GM21367 (cell line): ENCODE results near the gene NR1D2.
"Not testable (repeated sequence)": the region's sequence is repeated elsewhere in the genome, so short reads cannot be mapped to it uniquely, and the experiment has no call there.

ENCODE experiments used
- ATAC-seq: cut with Tn5 transposase; IDR thresholded peaks from one replicate; pipeline ENCODE4 v1.9.1; 2021; ENCODE audit not compliant: unreplicated experiment

Gene NR1D2

GRCh38 chr3:23944861-23945662, at the start of gene NR1D2:
NR1D2 (plus strand) TSS chr3:23945286; CDS start chr3:23945579, 293 bp downstream.
- ATAC-seq = peak; percentile 52

GRCh38 chr3:23900744-23901143, 44.3 kb upstream of the NR1D2 start:
- ATAC-seq = no peak

GRCh38 chr3:23904545-23904944, 40.5 kb upstream of the NR1D2 start:
- ATAC-seq = no peak

DNA sequence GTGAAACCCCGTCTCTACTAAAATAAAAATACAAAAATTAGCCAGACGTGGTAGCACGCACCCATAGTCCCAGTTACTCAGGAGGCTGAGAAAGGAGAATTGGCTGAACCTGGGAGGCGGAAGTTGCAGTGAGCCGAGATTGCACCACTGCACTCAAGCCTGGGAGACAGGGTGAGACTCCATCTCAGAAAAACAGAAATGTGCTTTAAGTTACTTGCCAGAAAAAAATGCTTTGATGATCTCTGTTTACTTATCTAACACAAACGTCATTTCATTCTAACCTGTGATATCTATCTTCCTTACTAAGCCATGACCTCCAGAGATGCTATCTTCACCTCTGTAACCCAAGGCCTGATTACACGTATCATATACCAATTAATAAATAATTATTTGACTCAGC, 35.7 kb upstream of the NR1D2 start:
- no peak for ATAC-seq

DNA sequence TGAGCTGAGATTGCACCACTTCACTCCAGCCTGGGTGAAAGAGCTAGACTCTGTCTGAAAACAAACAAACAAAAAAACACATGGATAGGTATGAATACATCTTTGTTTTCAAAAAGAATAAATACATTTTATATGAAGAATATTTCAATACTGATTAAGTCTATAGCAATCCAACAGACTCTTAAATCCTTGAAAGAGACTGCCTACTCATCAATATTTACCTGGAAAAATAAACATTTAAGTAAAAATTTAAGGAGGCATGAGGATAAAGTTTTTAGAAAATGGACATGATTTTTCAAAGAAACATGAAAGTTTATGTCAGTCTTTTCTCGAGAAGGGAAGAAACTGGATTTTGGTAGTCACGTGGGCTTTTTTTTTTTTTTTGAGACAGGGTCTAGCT, 33.7 kb upstream of the NR1D2 start:
- no peak for ATAC-seq

GRCh38 chr3:23912335-23912734, 32.8 kb upstream of the NR1D2 start:
- ATAC-seq = not testable (repeated sequence)

DNA sequence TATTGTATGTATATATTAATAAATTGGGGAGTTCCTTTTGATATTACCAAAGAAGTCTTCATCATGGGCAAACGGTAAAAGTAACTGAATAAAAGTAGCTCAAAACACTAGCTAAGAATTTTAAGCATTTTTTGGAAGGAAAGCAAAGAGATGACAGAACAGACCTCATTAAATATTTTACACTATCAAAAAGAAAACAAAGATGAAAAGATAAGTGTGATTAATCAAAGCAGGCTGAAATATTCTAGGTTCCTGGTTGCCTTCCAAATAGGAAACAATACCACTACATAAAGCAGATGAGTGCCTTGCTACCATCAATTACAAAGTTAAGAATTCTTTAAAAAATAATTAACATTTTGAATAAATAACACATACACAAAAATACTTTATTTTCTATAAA, 31.9 kb upstream of the NR1D2 start:
- no peak for ATAC-seq

DNA sequence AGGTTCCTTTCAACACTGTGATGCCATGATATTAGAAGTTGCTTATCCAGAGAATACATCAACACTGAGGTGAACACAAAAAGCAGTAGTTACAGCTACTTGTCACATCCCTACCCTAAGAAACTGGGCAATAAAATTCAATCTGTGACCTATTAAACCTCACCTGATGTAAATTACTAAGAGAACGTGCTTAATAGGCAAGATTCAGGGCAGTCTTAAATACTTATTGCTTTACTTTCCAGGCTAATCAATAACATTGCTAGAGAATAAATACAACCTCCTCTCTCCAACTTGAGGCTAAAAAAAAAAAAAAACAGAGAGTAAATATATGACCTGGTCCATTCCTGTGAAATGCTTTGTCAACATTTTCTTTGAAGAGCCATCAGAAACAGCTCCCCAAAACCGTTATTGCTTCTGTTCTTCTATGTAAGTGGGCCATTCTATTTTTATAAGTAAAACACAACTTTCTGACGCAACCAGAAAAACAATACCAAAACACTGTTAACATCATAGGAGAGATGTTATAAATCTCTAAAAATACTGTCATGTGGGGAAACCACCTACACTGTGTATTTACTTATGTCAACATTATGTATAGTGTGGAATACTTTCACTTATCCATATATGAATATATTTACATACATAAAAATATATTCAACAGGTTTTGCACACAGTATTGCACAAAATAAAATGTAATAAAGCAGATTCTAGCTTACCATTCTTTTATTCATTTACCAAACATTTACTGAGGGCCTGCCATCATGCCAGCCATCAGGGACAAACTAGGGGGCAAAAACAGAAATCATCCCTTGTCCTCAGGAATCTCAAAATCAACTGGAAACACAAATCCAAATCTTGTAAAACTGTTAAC, 31.0 kb upstream of the NR1D2 start:
- ATAC-seq = no peak

DNA sequence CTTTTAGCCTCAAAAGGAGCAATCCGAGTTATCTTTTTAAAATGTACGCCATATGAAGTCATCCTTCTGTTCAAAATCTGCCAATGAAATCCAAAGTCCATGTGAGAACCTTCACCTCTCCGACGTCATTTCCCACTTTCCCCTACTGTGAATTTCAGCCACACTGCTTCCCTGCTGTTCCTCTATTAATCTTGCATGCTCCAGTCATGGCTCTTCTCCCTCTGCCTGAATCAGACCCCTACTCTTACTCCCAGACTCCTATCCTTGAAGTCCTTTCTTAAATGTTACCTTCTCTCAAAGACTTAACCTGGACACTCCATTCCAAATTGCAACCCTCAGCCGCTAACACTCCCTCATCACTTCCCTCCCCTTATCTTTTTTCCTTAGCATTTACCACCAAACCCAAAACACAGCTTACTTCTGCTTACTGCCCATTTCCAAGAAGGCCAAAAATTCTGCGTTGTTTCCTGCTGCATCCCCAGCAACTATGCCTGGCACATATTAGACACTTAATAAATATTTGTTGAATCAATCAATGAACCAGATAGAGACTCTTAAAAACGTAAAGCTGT, 29.5 kb upstream of the NR1D2 start:
- no peak for ATAC-seq

- peak; percentile 36 for ATAC-seq
Observed at GRCh38 chr3:23916152-23916885, 28.8 kb upstream of the NR1D2 start.

GRCh38 chr3:23916886-23917678, 28.0 kb upstream of the NR1D2 start, which contains the start of the genes NKIRAS1 and RPL15:
NKIRAS1 (minus strand) TSS chr3:23916990; CDS start chr3:23910904, 6,086 bp downstream.
RPL15 (plus strand) TSS chr3:23917132; CDS start chr3:23917860, 728 bp downstream.
- peak; percentile 96 for ATAC-seq

DNA sequence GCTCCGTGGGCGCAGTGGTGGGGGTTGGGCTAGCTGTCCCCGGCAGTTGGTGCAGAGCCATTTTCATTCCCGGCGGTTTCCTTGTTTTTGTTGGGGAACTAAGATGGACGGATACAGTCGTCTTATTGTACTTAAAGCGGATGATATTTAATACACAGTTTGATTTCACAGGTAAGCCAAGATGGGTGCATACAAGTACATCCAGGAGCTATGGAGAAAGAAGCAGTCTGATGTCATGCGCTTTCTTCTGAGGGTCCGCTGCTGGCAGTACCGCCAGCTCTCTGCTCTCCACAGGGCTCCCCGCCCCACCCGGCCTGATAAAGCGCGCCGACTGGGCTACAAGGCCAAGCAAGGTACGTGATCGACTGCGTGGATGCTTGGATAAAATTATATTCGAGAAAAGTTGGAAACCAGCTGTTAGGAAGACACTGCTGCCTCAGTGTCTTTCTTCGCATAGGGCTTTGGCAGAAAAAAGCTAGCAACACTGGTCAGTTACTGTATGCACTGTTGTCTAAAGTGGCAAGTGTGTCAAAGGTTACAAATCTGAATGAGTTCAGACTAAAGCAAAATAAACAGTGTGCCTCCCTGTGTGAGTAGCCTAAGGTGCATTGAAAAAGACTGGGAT, 27.3 kb upstream of the NR1D2 start:
- not testable (repeated sequence) for ATAC-seq

- not testable (repeated sequence) for ATAC-seq
Observed at GRCh38 chr3:23918331-23918730, 26.8 kb upstream of the NR1D2 start.

DNA sequence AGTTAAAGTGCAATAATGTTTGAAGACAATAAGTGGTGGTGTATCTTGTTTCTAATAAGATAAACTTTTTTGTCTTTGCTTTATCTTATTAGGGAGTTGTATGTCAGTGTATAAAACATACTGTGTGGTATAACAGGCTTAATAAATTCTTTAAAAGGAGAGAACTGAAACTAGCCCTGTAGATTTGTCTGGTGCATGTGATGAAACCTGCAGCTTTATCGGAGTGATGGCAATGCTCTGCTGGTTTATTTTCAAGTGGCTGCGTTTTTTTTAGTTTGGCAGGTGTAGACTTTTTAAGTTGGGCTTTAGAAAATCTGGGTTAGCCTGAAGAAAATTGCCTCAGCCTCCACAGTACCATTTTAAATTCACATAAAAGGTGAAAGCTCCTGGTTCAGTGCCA, 25.5 kb upstream of the NR1D2 start:
- ATAC-seq = no peak

DNA sequence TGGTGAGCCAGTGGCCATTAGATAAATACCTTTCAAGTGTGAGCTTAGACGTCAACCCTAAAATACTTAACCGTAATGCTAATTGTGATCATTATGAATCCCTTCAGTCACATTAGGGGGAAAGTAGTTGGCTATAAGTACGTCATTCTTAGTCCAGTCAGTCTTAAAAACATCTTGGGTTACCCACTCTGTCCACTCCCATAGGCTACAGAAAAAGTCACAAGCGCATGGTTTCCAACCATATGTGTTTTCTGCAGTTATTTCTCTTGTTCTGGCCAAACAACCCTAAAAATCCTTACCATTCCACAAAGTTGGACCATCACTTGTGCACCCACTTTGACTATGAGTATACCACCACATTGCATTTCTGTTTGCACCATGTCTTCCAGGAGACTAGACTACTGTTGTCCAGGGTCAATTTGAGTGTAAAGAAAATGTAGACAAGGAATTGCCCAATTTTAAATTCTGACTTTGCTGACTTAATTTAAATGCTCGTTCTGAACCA, 24.9 kb upstream of the NR1D2 start:
- no peak for ATAC-seq

- ATAC-seq = no peak
Observed at GRCh38 chr3:23921052-23921511, 24.0 kb upstream of the NR1D2 start.

GRCh38 chr3:23923786-23924185, 21.3 kb upstream of the NR1D2 start:
- ATAC-seq = no peak

DNA sequence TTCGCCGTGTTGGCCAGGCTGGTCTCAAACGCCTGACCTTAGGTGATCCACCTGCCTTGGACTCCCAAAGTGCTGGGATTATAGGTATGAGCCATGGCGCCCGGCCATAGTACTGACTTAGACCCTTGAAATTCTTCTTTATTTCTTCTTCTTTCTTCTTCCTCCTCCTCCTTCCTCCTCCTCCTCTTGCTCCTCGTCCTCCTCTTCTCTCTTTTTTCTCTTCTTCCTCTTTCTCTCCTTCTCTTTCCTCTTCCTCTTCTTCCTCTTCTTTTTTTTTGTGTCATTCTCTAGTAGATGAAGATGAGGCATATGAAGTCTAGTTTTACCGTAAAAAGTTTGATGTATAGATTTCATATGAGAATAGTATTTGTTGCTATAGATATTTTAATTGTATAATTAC, 18.8 kb upstream of the NR1D2 start:
- no peak for ATAC-seq

GRCh38 chr3:23926736-23927135, 18.4 kb upstream of the NR1D2 start:
- no peak for ATAC-seq
